Progenitor cell of endocrine pancreas (in vitro differentiated cells): ENCODE measurements around the gene GDF9. TPM values are rescaled to one million over a fixed set of nuclear protein-coding genes. Genes with fewer than 3 reads are reported as not detected.
A peak's percentile ranks its signal among the peaks of the same experiment; 100 is the strongest.

Experiments
- DNase-seq: peaks from one replicate; pipeline ENCODE4 v3.0.0; 2021; ENCODE audit warnings: low spot score; ENCODE audit not compliant: unreplicated experiment
- H3K27ac Mint-ChIP-seq: 2 replicates; pipeline ENCODE4 v1.8.0; 2021; ENCODE audit warnings: mild to moderate bottlenecking, moderate library complexity, mixed read lengths
- H3K27me3 Mint-ChIP-seq: 2 replicates; pipeline ENCODE4 v1.8.0; 2021; ENCODE audit warnings: mixed read lengths
- H3K36me3 Mint-ChIP-seq: 2 replicates; pipeline ENCODE4 v1.8.0; 2022; ENCODE audit warnings: mixed read lengths; ENCODE audit not compliant: insufficient read depth
- H3K4me1 Mint-ChIP-seq: 2 replicates; pipeline ENCODE4 v1.8.0; 2021; ENCODE audit warnings: low read depth, mixed read lengths
- H3K4me3 Mint-ChIP-seq: 2 replicates; pipeline ENCODE4 v1.8.0; 2021; ENCODE audit warnings: low read depth, mild to moderate bottlenecking, moderate library complexity, mixed read lengths
- H3K9me3 Mint-ChIP-seq: 2 replicates; pipeline ENCODE4 v1.8.0; 2021; ENCODE audit warnings: low read depth, mixed read lengths
- total RNA-seq: library from RNA; stranded (reverse); gene quantifications from 2 replicates; pipeline ENCODE4 v1.2.1, GENCODE V29; 2021
- TF ChIP-seq, protein P1 (sequence below): fragments of 200-600 bp; sonication (generic); IDR thresholded peaks from one replicate; pipeline ENCODE4 v1.5.0; 2021; ENCODE audit warnings: antibody characterized with exemption, mild to moderate bottlenecking; ENCODE audit not compliant: unreplicated experiment

Gene GDF9
- total RNA-seq, 1 donor from 2014 or later = 0.55 TPM

DNA sequence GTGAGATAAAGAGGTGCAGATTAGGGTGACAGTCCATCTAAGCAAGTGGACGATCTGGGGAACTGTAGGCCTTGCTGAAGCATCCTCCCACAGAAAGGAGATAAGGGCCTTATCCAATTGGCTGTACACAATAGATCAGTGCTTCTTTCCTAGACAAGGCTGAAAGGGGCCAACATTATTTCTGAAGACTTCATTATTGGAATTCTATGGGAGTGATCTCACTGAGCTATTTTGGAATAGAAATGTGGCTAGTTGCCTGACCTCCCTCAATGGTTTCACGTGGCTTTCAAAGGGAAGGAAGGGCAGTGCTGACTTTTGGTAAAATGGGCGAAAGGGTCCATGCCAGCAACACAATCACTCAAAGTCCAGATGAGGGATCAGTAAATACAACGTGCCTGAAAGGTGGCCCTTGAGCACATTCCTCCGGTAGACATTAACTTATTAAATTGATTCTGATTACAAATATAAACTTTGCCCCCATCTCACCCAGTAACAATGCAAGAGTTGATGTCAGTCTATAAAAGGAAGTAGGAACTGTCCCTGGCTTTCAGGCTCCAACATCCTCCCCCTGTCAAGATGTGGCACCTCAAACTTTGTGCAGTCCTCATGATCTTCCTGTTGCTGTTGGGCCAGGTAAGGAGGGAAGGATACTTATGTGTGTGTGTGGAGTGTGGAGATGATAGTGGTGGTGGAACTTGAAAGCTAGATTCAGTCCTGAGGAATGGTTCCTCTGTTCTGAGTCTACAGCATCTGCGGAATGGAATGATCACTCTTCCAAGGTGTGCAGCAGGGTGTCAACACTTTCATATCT is 7.1 kb upstream of the GDF9 start, which contains the start of gene LEAP2:
LEAP2 (plus strand) TSS at position 550 of the 811 bp plus-strand sequence; CDS start at position 577, 27 bp downstream.
- H3K36me3 Mint-ChIP-seq = peaks cover 28% of the 10 kb centered on the region
- peak within 1 kb of the TSS; percentile 73 for H3K27ac Mint-ChIP-seq
- H3K27me3 Mint-ChIP-seq = no peaks in the 10 kb centered on the region
- DNase-seq = no peak
- peaks cover 3% of the 10 kb centered on the region for H3K9me3 Mint-ChIP-seq
- TF ChIP-seq, protein P1, sequence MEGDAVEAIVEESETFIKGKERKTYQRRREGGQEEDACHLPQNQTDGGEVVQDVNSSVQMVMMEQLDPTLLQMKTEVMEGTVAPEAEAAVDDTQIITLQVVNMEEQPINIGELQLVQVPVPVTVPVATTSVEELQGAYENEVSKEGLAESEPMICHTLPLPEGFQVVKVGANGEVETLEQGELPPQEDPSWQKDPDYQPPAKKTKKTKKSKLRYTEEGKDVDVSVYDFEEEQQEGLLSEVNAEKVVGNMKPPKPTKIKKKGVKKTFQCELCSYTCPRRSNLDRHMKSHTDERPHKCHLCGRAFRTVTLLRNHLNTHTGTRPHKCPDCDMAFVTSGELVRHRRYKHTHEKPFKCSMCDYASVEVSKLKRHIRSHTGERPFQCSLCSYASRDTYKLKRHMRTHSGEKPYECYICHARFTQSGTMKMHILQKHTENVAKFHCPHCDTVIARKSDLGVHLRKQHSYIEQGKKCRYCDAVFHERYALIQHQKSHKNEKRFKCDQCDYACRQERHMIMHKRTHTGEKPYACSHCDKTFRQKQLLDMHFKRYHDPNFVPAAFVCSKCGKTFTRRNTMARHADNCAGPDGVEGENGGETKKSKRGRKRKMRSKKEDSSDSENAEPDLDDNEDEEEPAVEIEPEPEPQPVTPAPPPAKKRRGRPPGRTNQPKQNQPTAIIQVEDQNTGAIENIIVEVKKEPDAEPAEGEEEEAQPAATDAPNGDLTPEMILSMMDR = no peak
- peak within 1 kb of the TSS; percentile 4 for H3K4me3 Mint-ChIP-seq
- peaks cover 38% of the 10 kb centered on the region for H3K4me1 Mint-ChIP-seq

DNA sequence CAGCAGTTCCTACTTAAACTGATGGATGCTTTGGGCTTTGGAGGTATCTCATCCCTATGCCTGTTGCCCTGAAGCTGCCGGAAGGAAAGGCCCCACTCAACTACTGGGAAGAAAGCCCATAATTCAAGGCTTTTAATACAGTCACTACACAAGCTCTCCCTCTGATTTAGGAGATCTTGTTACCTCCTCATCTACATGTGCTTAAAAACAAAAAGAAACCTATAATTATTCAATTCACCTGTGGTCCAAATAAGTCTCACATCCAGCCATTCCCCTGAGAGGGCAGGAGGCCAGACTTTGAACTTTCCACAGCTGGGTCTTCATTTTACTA is 6.5 kb upstream of the GDF9 start:
- H3K9me3 Mint-ChIP-seq = peaks cover 3% of the 10 kb centered on the region
- H3K27ac Mint-ChIP-seq = peak overlapping the region; percentile 73
- TF ChIP-seq, protein P1 = no peak
- DNase-seq = no peak
- peaks cover 29% of the 10 kb centered on the region for H3K36me3 Mint-ChIP-seq
- H3K4me1 Mint-ChIP-seq = peaks cover 38% of the 10 kb centered on the region
- H3K27me3 Mint-ChIP-seq = no peaks in the 10 kb centered on the region
- H3K4me3 Mint-ChIP-seq = peak overlapping the region; percentile 4

DNA sequence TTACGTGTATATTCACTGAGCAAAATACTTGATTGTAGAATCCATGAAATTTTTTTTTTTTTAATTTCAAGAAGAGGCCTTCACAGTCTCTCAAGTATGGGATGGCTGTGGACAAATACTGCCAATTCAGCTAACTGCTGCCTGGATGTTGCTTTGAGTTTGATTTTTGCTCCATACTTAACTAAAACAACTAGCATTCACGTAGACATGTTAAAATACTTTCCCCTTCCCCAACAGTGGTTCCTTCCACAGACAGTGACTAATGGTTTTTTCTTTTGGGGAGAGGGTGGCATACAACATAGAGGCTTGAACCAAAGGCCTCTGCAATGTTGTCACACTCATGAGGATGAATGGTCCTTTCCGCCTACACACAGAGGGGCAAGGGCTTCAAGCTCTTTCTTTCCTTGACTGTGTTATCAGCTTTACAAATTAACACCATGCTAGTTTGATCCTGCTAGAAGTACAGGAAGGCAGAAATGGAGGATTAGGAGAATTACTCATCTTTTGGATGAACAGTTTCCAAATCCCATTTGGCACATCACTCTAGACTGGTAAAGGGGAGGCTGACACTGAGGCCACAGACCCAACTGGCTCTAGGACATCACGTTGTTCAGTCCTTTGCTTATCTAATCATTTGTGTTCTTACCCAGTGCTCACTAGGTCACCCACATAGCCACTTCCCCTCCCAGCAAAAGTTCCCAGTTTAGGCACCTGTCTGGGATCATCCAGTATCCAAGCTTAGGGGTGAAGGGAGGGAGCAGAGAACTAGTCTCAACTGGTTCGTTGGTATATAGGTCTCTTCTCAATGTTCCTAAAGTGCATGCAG is 5.4 kb upstream of the GDF9 start:
- Mint-ChIP-seq H3K9me3 (peaks cover 3% of the 10 kb centered on the region), H3K4me1 (peaks cover 38% of the 10 kb centered on the region), H3K4me3 (no peak overlapping the region), H3K27ac (peak overlapping the region; percentile 73), H3K27me3 (no peaks in the 10 kb centered on the region), H3K36me3 (peaks cover 29% of the 10 kb centered on the region)
- no peak for DNase-seq
- TF ChIP-seq, protein P1 = no peak

DNA sequence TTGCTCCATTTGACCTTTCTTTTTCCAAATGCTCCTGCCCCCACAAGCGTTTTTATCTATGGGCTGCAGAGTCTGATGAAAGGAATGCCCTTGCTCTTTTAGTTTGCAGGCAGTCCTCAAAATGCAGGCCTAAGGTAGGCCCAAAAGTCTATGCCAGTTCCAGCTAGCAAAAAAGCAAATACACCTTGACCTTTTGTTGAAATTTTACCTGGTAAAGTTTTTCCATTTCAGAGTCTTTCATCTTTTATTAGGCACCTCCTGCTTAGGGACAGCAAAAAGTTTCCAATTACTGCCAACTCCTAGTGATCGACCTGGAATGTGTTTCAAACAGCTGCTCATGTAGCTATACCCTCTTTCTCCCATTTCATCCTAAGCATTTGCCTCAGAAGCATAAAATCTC is 4.5 kb upstream of the GDF9 start:
- no peak overlapping the region for H3K4me3 Mint-ChIP-seq
- peaks cover 27% of the 10 kb centered on the region for H3K36me3 Mint-ChIP-seq

DNA sequence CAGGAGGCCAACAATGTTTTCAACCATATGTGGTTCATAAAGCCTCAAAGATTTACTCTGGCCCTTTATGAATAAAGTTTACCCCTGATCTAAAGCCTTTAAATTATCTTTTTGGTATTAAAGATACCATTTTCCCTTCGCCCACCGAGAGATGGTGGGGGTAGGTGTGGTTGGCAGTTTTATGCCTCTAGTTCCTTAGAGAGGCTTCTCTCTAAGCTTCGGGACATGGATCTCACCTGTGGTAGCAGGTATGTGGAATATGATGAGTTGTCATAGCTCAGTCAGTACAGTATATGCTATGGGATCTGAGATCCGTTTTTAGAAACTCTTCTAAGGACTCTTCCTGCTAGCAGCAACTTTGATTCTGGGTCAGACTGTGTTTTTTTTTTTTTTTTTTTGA is 2.5 kb upstream of the GDF9 start:
- H3K4me1 Mint-ChIP-seq = peaks cover 37% of the 10 kb centered on the region
- peak overlapping the region; percentile 96 for H3K4me3 Mint-ChIP-seq
- H3K9me3 Mint-ChIP-seq = peaks cover 2% of the 10 kb centered on the region
- TF ChIP-seq, protein P1 = no peak
- DNase-seq = no peak
- no peaks in the 10 kb centered on the region for H3K27me3 Mint-ChIP-seq
- peaks cover 17% of the 10 kb centered on the region for H3K36me3 Mint-ChIP-seq
- no peak overlapping the region for H3K27ac Mint-ChIP-seq

More for the DNA sequence above, 4.5 kb upstream of the GDF9 start:
- no peak for DNase-seq
- TF ChIP-seq, protein P1 = no peak
- H3K4me1 Mint-ChIP-seq = peaks cover 38% of the 10 kb centered on the region
- H3K9me3 Mint-ChIP-seq = peaks cover 3% of the 10 kb centered on the region
- H3K27me3 Mint-ChIP-seq = no peaks in the 10 kb centered on the region
- H3K27ac Mint-ChIP-seq = peak overlapping the region; percentile 62
